Effector memory CD8-positive, alpha-beta T cell (primary cell): ENCODE data around the gene CEP152.

Source experiments
- ATAC-seq: fragments of 150-1000 bp; cut with Tn5 transposase; replicated peaks from 2 replicates; pipeline ENCODE4 v1.10.0; 2021; ENCODE audit warnings: mild to moderate bottlenecking, moderate library complexity
- DNase-seq, 3 experiments: peaks; one replicate each; pipeline ENCODE4 v3.0.0; 2021
- H3K27ac Mint-ChIP-seq, 2 donors: one replicate each; pipeline ENCODE4 v1.8.0; 2022; ENCODE audit warnings: mild to moderate bottlenecking in 2 of 2, mixed read lengths in 2 of 2, moderate library complexity in 2 of 2
- H3K27me3 Mint-ChIP-seq, 2 donors: one replicate each; pipeline ENCODE4 v1.8.0; 2022; ENCODE audit warnings: mixed read lengths in 2 of 2
- H3K36me3 Mint-ChIP-seq: one replicate; pipeline ENCODE4 v1.8.0; 2022; ENCODE audit warnings: mild to moderate bottlenecking, moderate library complexity, mixed read lengths; ENCODE audit not compliant: insufficient read depth
- H3K4me1 Mint-ChIP-seq, 2 donors: one replicate each; pipeline ENCODE4 v1.8.0; 2022; ENCODE audit warnings: low read depth in 2 of 2, mixed read lengths in 2 of 2
- H3K4me3 Mint-ChIP-seq, 2 donors: one replicate each; pipeline ENCODE4 v1.8.0; 2022; ENCODE audit warnings: mild to moderate bottlenecking in 2 of 2, mixed read lengths in 2 of 2, moderate library complexity in 2 of 2
- H3K9me3 Mint-ChIP-seq, 2 donors: one replicate each; pipeline ENCODE4 v1.8.0; 2022; ENCODE audit warnings: mixed read lengths in 2 of 2

Gene CEP152

GRCh38 chr15:48781017-48781416 lies 29.9 kb downstream of the CEP152 start:
- H3K4me1 Mint-ChIP-seq, result no peaks in the 10 kb centered on the region
- H3K4me3 Mint-ChIP-seq, result no peak overlapping the region
- H3K36me3 Mint-ChIP-seq, result peaks cover 12% of the 10 kb centered on the region
- no peaks in the 10 kb centered on the region for H3K9me3 Mint-ChIP-seq
- ATAC-seq (no peak), DNase-seq (no peak)
- no peak overlapping the region for H3K27ac Mint-ChIP-seq
- no peaks in the 10 kb centered on the region for H3K27me3 Mint-ChIP-seq

- H3K4me1 Mint-ChIP-seq, result no peaks in the 10 kb centered on the region
- H3K4me3 Mint-ChIP-seq, result no peak overlapping the region
- no peak for DNase-seq
- no peak overlapping the region for H3K27ac Mint-ChIP-seq
- no peak for ATAC-seq
- H3K36me3 Mint-ChIP-seq, result peaks cover 8% of the 10 kb centered on the region
- H3K27me3 Mint-ChIP-seq, result no peaks in the 10 kb centered on the region
- H3K9me3 Mint-ChIP-seq, result no peaks in the 10 kb centered on the region
Observed at GRCh38 chr15:48778331-48778730, 32.5 kb downstream of the CEP152 start.

GRCh38 chr15:48777645-48778330 lies 33.1 kb downstream of the CEP152 start:
- H3K9me3 Mint-ChIP-seq, result no peaks in the 10 kb centered on the region
- DNase-seq, result no peak
- H3K36me3 Mint-ChIP-seq, result peaks cover 8% of the 10 kb centered on the region
- no peaks in the 10 kb centered on the region for H3K27me3 Mint-ChIP-seq
- no peak for ATAC-seq
- no peak overlapping the region for H3K4me3 Mint-ChIP-seq
- H3K27ac Mint-ChIP-seq, result no peak overlapping the region
- H3K4me1 Mint-ChIP-seq, result no peaks in the 10 kb centered on the region

GRCh38 chr15:48775546-48775945 lies 35.3 kb downstream of the CEP152 start:
- Mint-ChIP-seq H3K4me1 (no peaks in the 10 kb centered on the region), H3K27me3 (no peaks in the 10 kb centered on the region), H3K4me3 (no peak overlapping the region), H3K9me3 (no peaks in the 10 kb centered on the region), H3K36me3 (peaks cover 9% of the 10 kb centered on the region), H3K27ac (no peak overlapping the region)
- no peak for DNase-seq
- no peak for ATAC-seq

GRCh38 chr15:48774484-48774883 lies 36.4 kb downstream of the CEP152 start:
- no peaks in the 10 kb centered on the region for H3K9me3 Mint-ChIP-seq

GRCh38 chr15:48766196-48766595 lies 44.7 kb downstream of the CEP152 start:
- Mint-ChIP-seq H3K4me1 (no peaks in the 10 kb centered on the region), H3K27me3 (no peaks in the 10 kb centered on the region), H3K36me3 (peaks cover 23% of the 10 kb centered on the region), H3K4me3 (no peak overlapping the region), H3K27ac (no peak overlapping the region), H3K9me3 (no peaks in the 10 kb centered on the region)
- DNase-seq (no peak), ATAC-seq (no peak)

More at GRCh38 chr15:48774484-48774883, 36.4 kb downstream of the CEP152 start:
- Mint-ChIP-seq H3K4me1 (no peaks in the 10 kb centered on the region), H3K36me3 (peaks cover 9% of the 10 kb centered on the region), H3K4me3 (no peak overlapping the region), H3K27ac (no peak overlapping the region), H3K27me3 (no peaks in the 10 kb centered on the region)
- ATAC-seq (no peak), DNase-seq (no peak)

- ATAC-seq (no peak), DNase-seq (no peak)
- no peaks in the 10 kb centered on the region for H3K4me1 Mint-ChIP-seq
- H3K27me3 Mint-ChIP-seq, result no peaks in the 10 kb centered on the region
- no peak overlapping the region for H3K4me3 Mint-ChIP-seq
- H3K36me3 Mint-ChIP-seq, result peaks cover 14% of the 10 kb centered on the region
- no peaks in the 10 kb centered on the region for H3K9me3 Mint-ChIP-seq
- H3K27ac Mint-ChIP-seq, result no peak overlapping the region
Observed at GRCh38 chr15:48765022-48765421, 45.8 kb downstream of the CEP152 start.

- no peaks in the 10 kb centered on the region for H3K9me3 Mint-ChIP-seq
- ATAC-seq (no peak), DNase-seq (no peak)
- no peaks in the 10 kb centered on the region for H3K4me1 Mint-ChIP-seq
- no peak overlapping the region for H3K4me3 Mint-ChIP-seq
- no peaks in the 10 kb centered on the region for H3K27me3 Mint-ChIP-seq
- H3K27ac Mint-ChIP-seq, result no peak overlapping the region
- H3K36me3 Mint-ChIP-seq, result peaks cover 11% of the 10 kb centered on the region
Observed at GRCh38 chr15:48761393-48762158, 49.3 kb downstream of the CEP152 start.

GRCh38 chr15:48759921-48760320 lies 50.9 kb downstream of the CEP152 start:
- DNase-seq, result no peak
- Mint-ChIP-seq H3K27ac (no peak overlapping the region), H3K27me3 (no peaks in the 10 kb centered on the region), H3K9me3 (no peaks in the 10 kb centered on the region), H3K36me3 (peaks cover 17% of the 10 kb centered on the region), H3K4me3 (no peak overlapping the region), H3K4me1 (no peaks in the 10 kb centered on the region)
- no peak for ATAC-seq

GRCh38 chr15:48757661-48758060 lies 53.2 kb downstream of the CEP152 start:
- no peaks in the 10 kb centered on the region for H3K9me3 Mint-ChIP-seq
- no peak for ATAC-seq
- no peak overlapping the region for H3K27ac Mint-ChIP-seq
- no peaks in the 10 kb centered on the region for H3K4me1 Mint-ChIP-seq
- no peak for DNase-seq
- H3K27me3 Mint-ChIP-seq, result no peaks in the 10 kb centered on the region
- no peak overlapping the region for H3K4me3 Mint-ChIP-seq
- peaks cover 7% of the 10 kb centered on the region for H3K36me3 Mint-ChIP-seq

- no peaks in the 10 kb centered on the region for H3K27me3 Mint-ChIP-seq
- no peak overlapping the region for H3K27ac Mint-ChIP-seq
- H3K4me3 Mint-ChIP-seq, result no peak overlapping the region
- DNase-seq, result no peak
- H3K9me3 Mint-ChIP-seq, result no peaks in the 10 kb centered on the region
- no peak for ATAC-seq
- H3K4me1 Mint-ChIP-seq, result no peaks in the 10 kb centered on the region
- H3K36me3 Mint-ChIP-seq, result peaks cover 15% of the 10 kb centered on the region
Observed at GRCh38 chr15:48754011-48754410, 56.9 kb downstream of the CEP152 start.

- peaks cover 17% of the 10 kb centered on the region for H3K36me3 Mint-ChIP-seq
- ATAC-seq, result no peak
- H3K27ac Mint-ChIP-seq, result no peak overlapping the region
- no peaks in the 10 kb centered on the region for H3K9me3 Mint-ChIP-seq
- H3K4me1 Mint-ChIP-seq, result no peaks in the 10 kb centered on the region
- DNase-seq, result no peak
- H3K4me3 Mint-ChIP-seq, result no peak overlapping the region
- H3K27me3 Mint-ChIP-seq, result no peaks in the 10 kb centered on the region
Observed at GRCh38 chr15:48751595-48751994, 59.3 kb downstream of the CEP152 start.

GRCh38 chr15:48748535-48748934 lies 62.3 kb downstream of the CEP152 start:
- ATAC-seq (no peak), DNase-seq (no peak)
- no peaks in the 10 kb centered on the region for H3K27me3 Mint-ChIP-seq
- peaks cover 15% of the 10 kb centered on the region for H3K36me3 Mint-ChIP-seq
- H3K4me3 Mint-ChIP-seq, result no peak overlapping the region
- no peak overlapping the region for H3K27ac Mint-ChIP-seq
- H3K4me1 Mint-ChIP-seq, result no peaks in the 10 kb centered on the region
- no peaks in the 10 kb centered on the region for H3K9me3 Mint-ChIP-seq

- H3K9me3 Mint-ChIP-seq, result no peaks in the 10 kb centered on the region
- H3K27me3 Mint-ChIP-seq, result no peaks in the 10 kb centered on the region
- H3K36me3 Mint-ChIP-seq, result no peaks in the 10 kb centered on the region
- H3K4me3 Mint-ChIP-seq, result no peak overlapping the region
- H3K27ac Mint-ChIP-seq, result no peak overlapping the region
- H3K4me1 Mint-ChIP-seq, result no peaks in the 10 kb centered on the region
- ATAC-seq (no peak), DNase-seq (no peak)
Observed at GRCh38 chr15:48733615-48734014, 77.3 kb downstream of the CEP152 start.
